ENCODE measurements around the gene DNAJA4. TPM values are rescaled to one million over a fixed set of nuclear protein-coding genes. Genes with fewer than 3 reads are reported as not detected.

The DNAJA4 gene
- total RNA-seq, 3 donors from 2014 or later (not counting 1 experiment from before 2014, with no cell fraction given), result 23.2 to 28.8 (median 26.3) TPM

- no peaks in the 10 kb centered on the region for H3K9me3 ChIP-seq (ENCODE audit: control insufficient read depth, insufficient read depth, low read length)
- Mint-ChIP-seq H3K4me3 (no peak overlapping the region), H3K36me3 (no peaks in the 10 kb centered on the region), H3K4me1 (peaks cover 0 to 4% of the 10 kb centered on the region in 2 donors), H3K9me3 (no peaks in the 10 kb centered on the region), H3K27ac (no peak overlapping the region), H3K27me3 (ENCODE audit: low read depth in 2 of 2) (no peaks in the 10 kb centered on the region)
- no peak overlapping the region for H3K4me3 ChIP-seq (ENCODE audit: low read length)
- no peaks in the 10 kb centered on the region for H3K27me3 ChIP-seq (ENCODE audit: control insufficient read depth, insufficient read depth, low read length)
- WGBS (ENCODE audit: insufficient coverage), result 95% methylated on average over 13 of the region's 13 CpGs
- no peak overlapping the region for H3K27ac ChIP-seq (ENCODE audit: low read length)
- H3K36me3 ChIP-seq (ENCODE audit: control insufficient read depth, insufficient read depth, low read length), result peaks cover 56% of the 10 kb centered on the region
- ATAC-seq (no peak), DNase-seq (no peak)
- intact Hi-C loops (cut with micrococcal nuclease), result no loop called here
- no peaks in the 10 kb centered on the region for H3K4me1 ChIP-seq (ENCODE audit: control insufficient read depth, insufficient read depth, low read length)
- no peak for TF ChIP-seq CTCF (IDR thresholded peaks at IDR 0.05)
Observed at GRCh38 chr15:78280319-78281072, 16.1 kb downstream of the DNAJA4 start.

GRCh38 chr15:78282324-78282723 lies 18.0 kb downstream of the DNAJA4 start:
- no peak for DNase-seq
- no peak for TF ChIP-seq CTCF (IDR thresholded peaks at IDR 0.05)
- peaks cover 0 to 4% of the 10 kb centered on the region in 2 donors for H3K4me1 Mint-ChIP-seq
- H3K9me3 Mint-ChIP-seq, result no peaks in the 10 kb centered on the region
- Histone ChIP-seq H3K36me3 (ENCODE audit: control insufficient read depth, insufficient read depth, low read length) (peaks cover 63% of the 10 kb centered on the region), H3K27me3 (ENCODE audit: control insufficient read depth, insufficient read depth, low read length) (no peaks in the 10 kb centered on the region), H3K4me1 (ENCODE audit: control insufficient read depth, insufficient read depth, low read length) (no peaks in the 10 kb centered on the region), H3K27ac (ENCODE audit: low read length) (no peak overlapping the region), H3K9me3 (ENCODE audit: control insufficient read depth, insufficient read depth, low read length) (no peaks in the 10 kb centered on the region), H3K4me3 (ENCODE audit: low read length) (no peak overlapping the region)
- H3K4me3 Mint-ChIP-seq, result no peak overlapping the region
- H3K27ac Mint-ChIP-seq, result peak overlapping the region in 1 of 2 donors; percentile 29
- 98% methylated on average over 2 of the region's 2 CpGs for WGBS (ENCODE audit: insufficient coverage)
- intact Hi-C loops (cut with micrococcal nuclease), result no loop called here
- no peaks in the 10 kb centered on the region for H3K27me3 Mint-ChIP-seq (ENCODE audit: low read depth in 2 of 2)
- peaks cover 7% of the 10 kb centered on the region for H3K36me3 Mint-ChIP-seq
- no peak for ATAC-seq

GRCh38 chr15:78284758-78285157 lies 20.4 kb downstream of the DNAJA4 start:
- H3K36me3 Mint-ChIP-seq, result peaks cover 7% of the 10 kb centered on the region
- peaks cover 0 to 4% of the 10 kb centered on the region in 2 donors for H3K4me1 Mint-ChIP-seq
- H3K9me3 Mint-ChIP-seq, result no peaks in the 10 kb centered on the region
- intact Hi-C loops (cut with micrococcal nuclease), result no loop called here
- ATAC-seq (no peak), DNase-seq (no peak)
- no peaks in the 10 kb centered on the region for H3K27me3 ChIP-seq (ENCODE audit: control insufficient read depth, insufficient read depth, low read length)
- no peak overlapping the region for H3K4me3 ChIP-seq (ENCODE audit: low read length)
- no peak for TF ChIP-seq CTCF (IDR thresholded peaks at IDR 0.05)
- no peaks in the 10 kb centered on the region for H3K9me3 ChIP-seq (ENCODE audit: control insufficient read depth, insufficient read depth, low read length)
- no peaks in the 10 kb centered on the region for H3K27me3 Mint-ChIP-seq (ENCODE audit: low read depth in 2 of 2)
- no peak overlapping the region for H3K27ac Mint-ChIP-seq
- H3K36me3 ChIP-seq (ENCODE audit: control insufficient read depth, insufficient read depth, low read length), result peaks cover 76% of the 10 kb centered on the region
- WGBS (ENCODE audit: insufficient coverage), result 94% methylated on average over 4 of the region's 4 CpGs
- H3K4me1 ChIP-seq (ENCODE audit: control insufficient read depth, insufficient read depth, low read length), result no peaks in the 10 kb centered on the region
- H3K4me3 Mint-ChIP-seq, result no peak overlapping the region
- H3K27ac ChIP-seq (ENCODE audit: low read length), result no peak overlapping the region

GRCh38 chr15:78290222-78290621 lies 25.9 kb downstream of the DNAJA4 start:
- Mint-ChIP-seq H3K36me3 (peaks cover 13% of the 10 kb centered on the region), H3K27me3 (ENCODE audit: low read depth in 2 of 2) (no peaks in the 10 kb centered on the region), H3K4me3 (no peak overlapping the region), H3K27ac (no peak overlapping the region), H3K4me1 (peaks cover 0 to 3% of the 10 kb centered on the region in 2 donors), H3K9me3 (no peaks in the 10 kb centered on the region)
- Histone ChIP-seq H3K4me3 (ENCODE audit: low read length) (no peak overlapping the region), H3K27ac (ENCODE audit: low read length) (no peak overlapping the region), H3K9me3 (ENCODE audit: control insufficient read depth, insufficient read depth, low read length) (no peaks in the 10 kb centered on the region), H3K36me3 (ENCODE audit: control insufficient read depth, insufficient read depth, low read length) (peaks cover 50% of the 10 kb centered on the region), H3K4me1 (ENCODE audit: control insufficient read depth, insufficient read depth, low read length) (no peaks in the 10 kb centered on the region), H3K27me3 (ENCODE audit: control insufficient read depth, insufficient read depth, low read length) (no peaks in the 10 kb centered on the region)
- DNase-seq (no peak), ATAC-seq (no peak)
- WGBS (ENCODE audit: insufficient coverage), result 67% methylated on average over 3 of the region's 3 CpGs
- TF ChIP-seq CTCF (IDR thresholded peaks at IDR 0.05), result no peak
- intact Hi-C loops (cut with micrococcal nuclease), result no loop called here
